Measurements from ENCODE around the gene RPUSD4.

RPUSD4 gene

GRCh38 chr11:126155402-126156187, 55.9 kb downstream of the RPUSD4 start:
- Histone ChIP-seq H3K9ac (ENCODE audit: low read length in 2 of 2) (no peak overlapping the region), H3K4me1 (ENCODE audit: control insufficient read depth, insufficient read depth, low read length) (no peaks in the 10 kb centered on the region), H3K27me3 (ENCODE audit: control insufficient read depth in 1 of 2, insufficient read depth in 2 of 2, low read length in 2 of 2) (no peaks in the 10 kb centered on the region), H3K4me3 (ENCODE audit: low read length in 2 of 2) (no peak overlapping the region), H3K36me3 (ENCODE audit: control insufficient read depth in 2 of 2, insufficient read depth in 2 of 2, low read length in 2 of 2) (no peaks in the 10 kb centered on the region), H3K9me3 (ENCODE audit: control insufficient read depth in 2 of 2, low read length in 2 of 2) (no peaks in the 10 kb centered on the region), H3K27ac (ENCODE audit: low read length) (no peak overlapping the region)

DNA sequence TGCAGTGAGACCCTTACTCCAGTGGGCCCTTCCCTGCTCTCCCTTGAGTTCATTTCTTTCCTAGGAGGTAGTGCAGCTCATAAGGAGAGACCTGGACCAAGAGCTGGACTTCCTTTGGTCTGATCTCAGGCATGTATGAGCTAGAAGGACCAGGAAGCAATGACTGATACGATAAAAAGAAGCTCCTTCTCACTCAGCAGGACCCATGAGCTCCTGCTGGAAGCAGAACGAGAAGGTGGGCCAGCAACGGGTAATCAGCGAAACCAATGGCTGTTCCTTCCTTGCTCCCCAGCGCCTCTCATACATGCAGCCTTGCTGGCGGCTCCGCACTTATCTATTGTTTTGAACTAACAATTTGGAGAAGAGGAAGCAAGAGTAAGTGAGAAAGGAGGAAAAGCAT, 56.8 kb downstream of the RPUSD4 start:
- Histone ChIP-seq H3K4me3 (ENCODE audit: low read length in 2 of 2) (no peak overlapping the region), H3K9ac (ENCODE audit: low read length in 2 of 2) (no peak overlapping the region), H3K4me1 (ENCODE audit: control insufficient read depth, insufficient read depth, low read length) (no peaks in the 10 kb centered on the region), H3K27me3 (ENCODE audit: control insufficient read depth in 1 of 2, insufficient read depth in 2 of 2, low read length in 2 of 2) (no peaks in the 10 kb centered on the region), H3K27ac (ENCODE audit: low read length) (no peak overlapping the region), H3K36me3 (ENCODE audit: control insufficient read depth in 2 of 2, insufficient read depth in 2 of 2, low read length in 2 of 2) (no peaks in the 10 kb centered on the region), H3K9me3 (ENCODE audit: control insufficient read depth in 2 of 2, low read length in 2 of 2) (no peaks in the 10 kb centered on the region)

- Histone ChIP-seq H3K4me3 (ENCODE audit: low read length in 2 of 2) (no peak overlapping the region), H3K9ac (ENCODE audit: low read length in 2 of 2) (no peak overlapping the region), H3K4me1 (ENCODE audit: control insufficient read depth, insufficient read depth, low read length) (no peaks in the 10 kb centered on the region), H3K9me3 (ENCODE audit: control insufficient read depth in 2 of 2, low read length in 2 of 2) (no peaks in the 10 kb centered on the region), H3K27me3 (ENCODE audit: control insufficient read depth in 1 of 2, insufficient read depth in 2 of 2, low read length in 2 of 2) (no peaks in the 10 kb centered on the region), H3K36me3 (ENCODE audit: control insufficient read depth in 2 of 2, insufficient read depth in 2 of 2, low read length in 2 of 2) (no peaks in the 10 kb centered on the region), H3K27ac (ENCODE audit: low read length) (no peak overlapping the region)
These were observed 57.5 kb downstream of the RPUSD4 start for GRCh38 chr11:126153972-126154371.

GRCh38 chr11:126153006-126153405, 58.4 kb downstream of the RPUSD4 start:
- H3K4me1 ChIP-seq (ENCODE audit: control insufficient read depth, insufficient read depth, low read length) = no peaks in the 10 kb centered on the region
- H3K9ac ChIP-seq (ENCODE audit: low read length in 2 of 2) = no peak overlapping the region
- H3K36me3 ChIP-seq (ENCODE audit: control insufficient read depth in 2 of 2, insufficient read depth in 2 of 2, low read length in 2 of 2) = no peaks in the 10 kb centered on the region
- H3K9me3 ChIP-seq (ENCODE audit: control insufficient read depth in 2 of 2, low read length in 2 of 2) = no peaks in the 10 kb centered on the region
- H3K27ac ChIP-seq (ENCODE audit: low read length) = no peak overlapping the region
- H3K27me3 ChIP-seq (ENCODE audit: control insufficient read depth in 1 of 2, insufficient read depth in 2 of 2, low read length in 2 of 2) = no peaks in the 10 kb centered on the region
- no peak overlapping the region for H3K4me3 ChIP-seq (ENCODE audit: low read length in 2 of 2)

GRCh38 chr11:126152586-126152985, 58.9 kb downstream of the RPUSD4 start:
- H3K27ac ChIP-seq (ENCODE audit: low read length) = no peak overlapping the region
- no peak overlapping the region for H3K4me3 ChIP-seq (ENCODE audit: low read length in 2 of 2)
- no peaks in the 10 kb centered on the region for H3K27me3 ChIP-seq (ENCODE audit: control insufficient read depth in 1 of 2, insufficient read depth in 2 of 2, low read length in 2 of 2)
- no peaks in the 10 kb centered on the region for H3K9me3 ChIP-seq (ENCODE audit: control insufficient read depth in 2 of 2, low read length in 2 of 2)
- H3K4me1 ChIP-seq (ENCODE audit: control insufficient read depth, insufficient read depth, low read length) = no peaks in the 10 kb centered on the region
- H3K36me3 ChIP-seq (ENCODE audit: control insufficient read depth in 2 of 2, insufficient read depth in 2 of 2, low read length in 2 of 2) = no peaks in the 10 kb centered on the region
- H3K9ac ChIP-seq (ENCODE audit: low read length in 2 of 2) = no peak overlapping the region

DNA sequence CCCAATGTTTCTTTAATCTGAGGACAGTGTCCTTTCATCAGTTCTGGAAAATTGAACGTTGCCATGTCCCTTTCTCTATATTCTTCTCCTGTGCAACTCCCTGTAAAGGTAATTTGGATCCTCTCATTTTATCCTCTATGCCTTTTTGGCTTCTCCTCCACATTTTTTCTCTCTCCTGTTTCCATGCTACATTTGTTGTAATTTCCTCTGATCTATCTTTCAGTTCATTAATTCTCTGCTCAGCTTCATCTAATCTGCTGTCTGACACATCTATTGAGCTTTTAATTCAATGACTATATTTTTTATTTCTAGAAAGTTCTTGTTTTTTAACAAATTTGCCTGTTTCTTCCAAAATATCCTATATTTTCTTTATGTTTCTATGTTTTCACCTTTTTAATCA, 59.3 kb downstream of the RPUSD4 start:
- Histone ChIP-seq H3K4me1 (ENCODE audit: control insufficient read depth, insufficient read depth, low read length) (no peaks in the 10 kb centered on the region), H3K27me3 (ENCODE audit: control insufficient read depth in 1 of 2, insufficient read depth in 2 of 2, low read length in 2 of 2) (no peaks in the 10 kb centered on the region), H3K27ac (ENCODE audit: low read length) (no peak overlapping the region), H3K9ac (ENCODE audit: low read length in 2 of 2) (no peak overlapping the region), H3K36me3 (ENCODE audit: control insufficient read depth in 2 of 2, insufficient read depth in 2 of 2, low read length in 2 of 2) (no peaks in the 10 kb centered on the region), H3K4me3 (ENCODE audit: low read length in 2 of 2) (no peak overlapping the region), H3K9me3 (ENCODE audit: control insufficient read depth in 2 of 2, low read length in 2 of 2) (no peaks in the 10 kb centered on the region)

Data from stomach smooth muscle (tissue), 2 donors.